ENCODE data around the gene RNF217. TPM values are rescaled to one million over a fixed set of nuclear protein-coding genes. Genes with fewer than 3 reads are reported as not detected.
"Not testable (repeated sequence)": the region's sequence is repeated elsewhere in the genome, so short reads cannot be mapped to it uniquely, and the experiment has no call there.

The RNF217 gene
- total RNA-seq, 1 experiment from 2014 or later, result 12.2 TPM

GRCh38 chr6:125036486-125036885 is 74.2 kb downstream of the RNF217 start:
- H3K9me3 Mint-ChIP-seq; H3K27ac Mint-ChIP-seq; DNase-seq (ENCODE audit: low spot score); CTCF ChIA-PET; H3K27me3 Mint-ChIP-seq (ENCODE audit: low read depth); H3K36me3 Mint-ChIP-seq; H3K4me3 Mint-ChIP-seq; ATAC-seq; H3K4me1 Mint-ChIP-seq; POLR2A ChIA-PET: not testable (repeated sequence)
- peak; percentile 60; the same call in 1 of the 2 replicates for TF ChIP-seq HMGA2 (CRISPR knock-in tag; IDR thresholded peaks at IDR 0.05)

- Mint-ChIP-seq H3K27me3 (ENCODE audit: low read depth) (no peaks in the 10 kb centered on the region), H3K4me3 (no peak overlapping the region), H3K27ac (no peak overlapping the region), H3K9me3 (0 out of 2 replicates have a peak, but pooled peaks cover 3% of the 10 kb centered on the region), H3K36me3 (no peaks in the 10 kb centered on the region), H3K4me1 (no peaks in the 10 kb centered on the region)
- DNase-seq (ENCODE audit: low spot score), result no peak
- CTCF ChIA-PET, result no interaction called here
- TF ChIP-seq CREM (CRISPR knock-in tag; IDR thresholded peaks at IDR 0.05), result no peak
- no peak for TF ChIP-seq NFATC4 (CRISPR knock-in tag; IDR thresholded peaks at IDR 0.05)
- no peak for TF ChIP-seq ATF6 (CRISPR knock-in tag; IDR thresholded peaks at IDR 0.05)
- TF ChIP-seq ZNF423 (CRISPR knock-in tag; IDR thresholded peaks at IDR 0.05), result no peak
- TF ChIP-seq, protein P1, sequence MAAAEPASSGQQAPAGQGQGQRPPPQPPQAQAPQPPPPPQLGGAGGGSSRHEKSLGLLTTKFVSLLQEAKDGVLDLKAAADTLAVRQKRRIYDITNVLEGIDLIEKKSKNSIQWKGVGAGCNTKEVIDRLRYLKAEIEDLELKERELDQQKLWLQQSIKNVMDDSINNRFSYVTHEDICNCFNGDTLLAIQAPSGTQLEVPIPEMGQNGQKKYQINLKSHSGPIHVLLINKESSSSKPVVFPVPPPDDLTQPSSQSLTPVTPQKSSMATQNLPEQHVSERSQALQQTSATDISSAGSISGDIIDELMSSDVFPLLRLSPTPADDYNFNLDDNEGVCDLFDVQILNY (CRISPR knock-in tag; IDR thresholded peaks at IDR 0.05), result no peak
- no peak for TF ChIP-seq MAX (CRISPR knock-in tag; IDR thresholded peaks at IDR 0.05)
- no peak for TF ChIP-seq HMGA2 (CRISPR knock-in tag; IDR thresholded peaks at IDR 0.05)
- TF ChIP-seq, protein P2, sequence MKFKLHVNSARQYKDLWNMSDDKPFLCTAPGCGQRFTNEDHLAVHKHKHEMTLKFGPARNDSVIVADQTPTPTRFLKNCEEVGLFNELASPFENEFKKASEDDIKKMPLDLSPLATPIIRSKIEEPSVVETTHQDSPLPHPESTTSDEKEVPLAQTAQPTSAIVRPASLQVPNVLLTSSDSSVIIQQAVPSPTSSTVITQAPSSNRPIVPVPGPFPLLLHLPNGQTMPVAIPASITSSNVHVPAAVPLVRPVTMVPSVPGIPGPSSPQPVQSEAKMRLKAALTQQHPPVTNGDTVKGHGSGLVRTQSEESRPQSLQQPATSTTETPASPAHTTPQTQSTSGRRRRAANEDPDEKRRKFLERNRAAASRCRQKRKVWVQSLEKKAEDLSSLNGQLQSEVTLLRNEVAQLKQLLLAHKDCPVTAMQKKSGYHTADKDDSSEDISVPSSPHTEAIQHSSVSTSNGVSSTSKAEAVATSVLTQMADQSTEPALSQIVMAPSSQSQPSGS (CRISPR knock-in tag; IDR thresholded peaks at IDR 0.05; ENCODE audit: borderline replicate concordance, low read depth), result no peak
- TF ChIP-seq JAZF1 (CRISPR knock-in tag; IDR thresholded peaks at IDR 0.05), result no peak
- TF ChIP-seq CBFB (CRISPR knock-in tag; IDR thresholded peaks at IDR 0.05; ENCODE audit: low read depth), result no peak
- TF ChIP-seq, protein P3, sequence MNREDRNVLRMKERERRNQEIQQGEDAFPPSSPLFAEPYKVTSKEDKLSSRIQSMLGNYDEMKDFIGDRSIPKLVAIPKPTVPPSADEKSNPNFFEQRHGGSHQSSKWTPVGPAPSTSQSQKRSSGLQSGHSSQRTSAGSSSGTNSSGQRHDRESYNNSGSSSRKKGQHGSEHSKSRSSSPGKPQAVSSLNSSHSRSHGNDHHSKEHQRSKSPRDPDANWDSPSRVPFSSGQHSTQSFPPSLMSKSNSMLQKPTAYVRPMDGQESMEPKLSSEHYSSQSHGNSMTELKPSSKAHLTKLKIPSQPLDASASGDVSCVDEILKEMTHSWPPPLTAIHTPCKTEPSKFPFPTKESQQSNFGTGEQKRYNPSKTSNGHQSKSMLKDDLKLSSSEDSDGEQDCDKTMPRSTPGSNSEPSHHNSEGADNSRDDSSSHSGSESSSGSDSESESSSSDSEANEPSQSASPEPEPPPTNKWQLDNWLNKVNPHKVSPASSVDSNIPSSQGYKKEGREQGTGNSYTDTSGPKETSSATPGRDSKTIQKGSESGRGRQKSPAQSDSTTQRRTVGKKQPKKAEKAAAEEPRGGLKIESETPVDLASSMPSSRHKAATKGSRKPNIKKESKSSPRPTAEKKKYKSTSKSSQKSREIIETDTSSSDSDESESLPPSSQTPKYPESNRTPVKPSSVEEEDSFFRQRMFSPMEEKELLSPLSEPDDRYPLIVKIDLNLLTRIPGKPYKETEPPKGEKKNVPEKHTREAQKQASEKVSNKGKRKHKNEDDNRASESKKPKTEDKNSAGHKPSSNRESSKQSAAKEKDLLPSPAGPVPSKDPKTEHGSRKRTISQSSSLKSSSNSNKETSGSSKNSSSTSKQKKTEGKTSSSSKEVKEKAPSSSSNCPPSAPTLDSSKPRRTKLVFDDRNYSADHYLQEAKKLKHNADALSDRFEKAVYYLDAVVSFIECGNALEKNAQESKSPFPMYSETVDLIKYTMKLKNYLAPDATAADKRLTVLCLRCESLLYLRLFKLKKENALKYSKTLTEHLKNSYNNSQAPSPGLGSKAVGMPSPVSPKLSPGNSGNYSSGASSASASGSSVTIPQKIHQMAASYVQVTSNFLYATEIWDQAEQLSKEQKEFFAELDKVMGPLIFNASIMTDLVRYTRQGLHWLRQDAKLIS (CRISPR knock-in tag; IDR thresholded peaks at IDR 0.05; ENCODE audit: borderline replicate concordance), result no peak
- no peak for ATAC-seq
- POLR2A ChIA-PET, result no interaction called here
Observed at GRCh38 chr6:125037827-125038226, 75.6 kb downstream of the RNF217 start.

DNA sequence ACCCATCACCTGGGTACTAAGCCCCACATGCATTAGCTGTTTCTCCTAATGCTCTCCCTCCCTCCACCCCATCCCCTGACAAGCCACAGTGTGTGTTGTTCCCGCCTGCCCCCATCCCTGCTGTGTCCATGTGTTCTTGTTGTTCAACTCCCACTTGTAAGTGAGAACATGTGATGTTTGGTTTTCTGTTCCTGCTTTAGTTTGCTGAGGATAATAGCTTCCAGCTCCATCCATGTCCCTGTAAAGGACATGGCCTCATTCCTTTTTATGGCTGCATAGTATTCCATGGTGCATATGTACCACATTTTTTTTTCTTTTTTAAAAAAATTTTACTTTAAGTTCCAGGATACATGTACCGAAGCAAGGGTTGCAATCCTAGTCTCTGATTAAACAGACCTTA is 76.7 kb downstream of the RNF217 start:
- CTCF ChIA-PET, result no interaction called here
- H3K27ac Mint-ChIP-seq, result no peak overlapping the region
- TF ChIP-seq JUN (CRISPR knock-in tag; IDR thresholded peaks at IDR 0.05), result no peak
- TF ChIP-seq, protein P4, sequence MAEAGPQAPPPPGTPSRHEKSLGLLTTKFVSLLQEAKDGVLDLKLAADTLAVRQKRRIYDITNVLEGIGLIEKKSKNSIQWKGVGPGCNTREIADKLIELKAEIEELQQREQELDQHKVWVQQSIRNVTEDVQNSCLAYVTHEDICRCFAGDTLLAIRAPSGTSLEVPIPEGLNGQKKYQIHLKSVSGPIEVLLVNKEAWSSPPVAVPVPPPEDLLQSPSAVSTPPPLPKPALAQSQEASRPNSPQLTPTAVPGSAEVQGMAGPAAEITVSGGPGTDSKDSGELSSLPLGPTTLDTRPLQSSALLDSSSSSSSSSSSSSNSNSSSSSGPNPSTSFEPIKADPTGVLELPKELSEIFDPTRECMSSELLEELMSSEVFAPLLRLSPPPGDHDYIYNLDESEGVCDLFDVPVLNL (CRISPR knock-in tag; IDR thresholded peaks at IDR 0.05; ENCODE audit: borderline replicate concordance, low read depth), result no peak
- TF ChIP-seq RORB (CRISPR knock-in tag; IDR thresholded peaks at IDR 0.05), result no peak
- H3K9me3 Mint-ChIP-seq, result 0 out of 2 replicates have a peak, but pooled peaks cover 3% of the 10 kb centered on the region
- no peak overlapping the region for H3K4me3 Mint-ChIP-seq
- POLR2A ChIA-PET, result no interaction called here
- no peak for DNase-seq (ENCODE audit: low spot score)
- peaks cover 9% of the 10 kb centered on the region for H3K4me1 Mint-ChIP-seq
- H3K27me3 Mint-ChIP-seq (ENCODE audit: low read depth), result no peaks in the 10 kb centered on the region
- H3K36me3 Mint-ChIP-seq, result no peaks in the 10 kb centered on the region
- ATAC-seq, result no peak

All from WTC11 (cell line).